ENCODE results near the gene CDK17. TPM values are rescaled to one million over a fixed set of nuclear protein-coding genes. Genes with fewer than 3 reads are reported as not detected.

CDK17 gene
- total and polyA plus RNA-seq, 2 of the 8 experiments (the other 6 are each of a cell fraction or from before 2014, with no cell fraction given) = 5.8 to 20.0 TPM

GRCh38 chr12:96421014-96421413, 20.8 kb upstream of the CDK17 start (continued):
- TF ChIP-seq ATF2 (IDR thresholded peaks at IDR 0.05; ENCODE audit: low read length) = no peak
- TF ChIP-seq CHD7 (IDR thresholded peaks at IDR 0.05; ENCODE audit: insufficient replicate concordance, low read length) = no peak
- no peak for TF ChIP-seq BCL11A (IDR thresholded peaks at IDR 0.05; ENCODE audit: low read depth in 2 of 2, low read length in 2 of 2)
- TF ChIP-seq POLR2AphosphoS5 (IDR thresholded peaks at IDR 0.05; ENCODE audit: low read depth, low read length) = no peak
- TF ChIP-seq MAFK (IDR thresholded peaks at IDR 0.05; ENCODE audit: low read depth, low read length) = no peak
- no peak for TF ChIP-seq MAX (IDR thresholded peaks at IDR 0.05)
